HG02870 (cell line): Measurements from ENCODE around the gene SCYGR2.
A peak's percentile ranks its signal among the peaks of the same experiment; 100 is the strongest.

Source experiments
- ATAC-seq: cut with Tn5 transposase; IDR thresholded peaks from one replicate; pipeline ENCODE4 v1.9.1; 2021; ENCODE audit warnings: mild to moderate bottlenecking, moderate library complexity; ENCODE audit not compliant: unreplicated experiment

The SCYGR2 gene

GRCh38 chr2:227612546-227613271, 14.0 kb downstream of the SCYGR2 start:
- ATAC-seq, result no peak

GRCh38 chr2:227613272-227613660, 14.6 kb downstream of the SCYGR2 start:
- no peak for ATAC-seq

- ATAC-seq, result no peak
These were observed 15.6 kb downstream of the SCYGR2 start for GRCh38 chr2:227614246-227614645.

- ATAC-seq, result no peak
These were observed 16.0 kb downstream of the SCYGR2 start, which contains the start of gene SCYGR3 for GRCh38 chr2:227614740-227615139. Gene SCYGR3 (minus strand): TSS chr2:227614840. CDS start chr2:227614840, 0 bp downstream.

GRCh38 chr2:227615181-227615580, 16.5 kb downstream of the SCYGR2 start:
- ATAC-seq, result no peak

- no peak for ATAC-seq
These were observed 17.2 kb downstream of the SCYGR2 start for GRCh38 chr2:227615906-227616305.

GRCh38 chr2:227616631-227617030, 17.9 kb downstream of the SCYGR2 start:
- ATAC-seq, result no peak

- no peak for ATAC-seq
These were observed 18.9 kb downstream of the SCYGR2 start, which contains the start of gene SCYGR4 for GRCh38 chr2:227617316-227618230. Gene SCYGR4 (plus strand): TSS chr2:227617498. CDS start chr2:227617498, 0 bp downstream.

GRCh38 chr2:227623226-227623625, 24.5 kb downstream of the SCYGR2 start:
- no peak for ATAC-seq

GRCh38 chr2:227625420-227625819, 26.7 kb downstream of the SCYGR2 start:
- no peak for ATAC-seq

GRCh38 chr2:227626580-227627151, 28.0 kb downstream of the SCYGR2 start:
- ATAC-seq, result no peak

- ATAC-seq, result peak; percentile 100
These were observed 29.1 kb downstream of the SCYGR2 start for GRCh38 chr2:227627769-227628168.

GRCh38 chr2:227629435-227629834, 30.7 kb downstream of the SCYGR2 start:
- ATAC-seq, result no peak

GRCh38 chr2:227630322-227630721, 31.6 kb downstream of the SCYGR2 start:
- no peak for ATAC-seq

GRCh38 chr2:227632827-227633226, 34.1 kb downstream of the SCYGR2 start:
- ATAC-seq, result no peak

GRCh38 chr2:227634201-227634600, 35.5 kb downstream of the SCYGR2 start:
- no peak for ATAC-seq

- no peak for ATAC-seq
These were observed 44.0 kb downstream of the SCYGR2 start for GRCh38 chr2:227642656-227643055.

GRCh38 chr2:227643990-227644551, 45.4 kb downstream of the SCYGR2 start:
- ATAC-seq, result no peak
